HUES48 (cell line): ENCODE measurements around the gene EMC6.

Experiments used
- H3K27ac ChIP-seq: one replicate; pipeline ENCODE4 v1.7.0; 2013; ENCODE audit warnings: low read depth, low read length, inconsistent platforms
- H3K27me3 ChIP-seq: 2 replicates; pipeline ENCODE4 v1.6.1; 2013; ENCODE audit warnings: mild to moderate bottlenecking, low read length; ENCODE audit not compliant: control insufficient read depth, insufficient read depth
- H3K36me3 ChIP-seq: 2 replicates; pipeline ENCODE4 v1.6.1; 2013; ENCODE audit warnings: low read length; ENCODE audit not compliant: control insufficient read depth, insufficient read depth
- H3K4me1 ChIP-seq: 2 replicates; pipeline ENCODE4 v1.6.1; 2013; ENCODE audit warnings: mild to moderate bottlenecking, low read length; ENCODE audit not compliant: control insufficient read depth, insufficient read depth
- H3K4me3 ChIP-seq: 2 replicates; pipeline ENCODE4 v1.5.1; 2013; ENCODE audit warnings: mild to moderate bottlenecking, low read depth, low read length
- H3K9ac ChIP-seq: 2 replicates; pipeline ENCODE4 v1.6.1; 2013; ENCODE audit warnings: mild to moderate bottlenecking, low read depth, low read length, moderate library complexity
- H3K9me3 ChIP-seq: 2 replicates; pipeline ENCODE4 v1.6.1; 2013; ENCODE audit warnings: low read length; ENCODE audit not compliant: control insufficient read depth, insufficient read depth

Gene EMC6

GRCh38 chr17:3712811-3713463 is 44.3 kb downstream of the EMC6 start:
- Histone ChIP-seq H3K36me3 (peaks cover 47% of the 10 kb centered on the region), H3K9ac (no peak overlapping the region), H3K27ac (no peak overlapping the region), H3K27me3 (no peaks in the 10 kb centered on the region), H3K4me1 (0 out of 2 replicates have a peak, but pooled peaks cover 4% of the 10 kb centered on the region), H3K4me3 (no peak overlapping the region), H3K9me3 (no peaks in the 10 kb centered on the region)

GRCh38 chr17:3715296-3715695 is 46.7 kb downstream of the EMC6 start:
- no peak overlapping the region for H3K27ac ChIP-seq
- no peaks in the 10 kb centered on the region for H3K9me3 ChIP-seq
- no peak overlapping the region for H3K9ac ChIP-seq
- H3K27me3 ChIP-seq, result no peaks in the 10 kb centered on the region
- H3K4me1 ChIP-seq, result 0 out of 2 replicates have a peak, but pooled peaks cover 4% of the 10 kb centered on the region
- no peak overlapping the region for H3K4me3 ChIP-seq
- peaks cover 70% of the 10 kb centered on the region for H3K36me3 ChIP-seq

- Histone ChIP-seq H3K27me3 (no peaks in the 10 kb centered on the region), H3K4me1 (peaks cover 5% of the 10 kb centered on the region; the same call in 1 of the 2 replicates), H3K9me3 (no peaks in the 10 kb centered on the region), H3K36me3 (peaks cover 59% of the 10 kb centered on the region), H3K4me3 (no peak overlapping the region), H3K27ac (no peak overlapping the region), H3K9ac (no peak overlapping the region)
Observed at GRCh38 chr17:3718201-3718600, 49.6 kb downstream of the EMC6 start.

- Histone ChIP-seq H3K4me3 (no peak overlapping the region), H3K9ac (no peak overlapping the region), H3K9me3 (no peaks in the 10 kb centered on the region), H3K36me3 (peaks cover 58% of the 10 kb centered on the region), H3K27me3 (no peaks in the 10 kb centered on the region), H3K27ac (no peak overlapping the region), H3K4me1 (peaks cover 5% of the 10 kb centered on the region; the same call in 1 of the 2 replicates)
Observed at GRCh38 chr17:3719265-3719664, 50.7 kb downstream of the EMC6 start.
